22Rv1 (cell line): ENCODE data around the gene AGAP5.
"Not testable (repeated sequence)": the region's sequence is repeated elsewhere in the genome, so short reads cannot be mapped to it uniquely, and the experiment has no call there.

Experiments
- CTCF ChIP-seq: fragments of 450-650 bp; IDR thresholded peaks from 2 replicates; pipeline ENCODE4 v1.5.1; 2017; ENCODE audit warnings: mild to moderate bottlenecking
- ZFX ChIP-seq: fragments of 450-650 bp; IDR thresholded peaks from 2 replicates; pipeline ENCODE4 v1.6.1; 2017; ENCODE audit warnings: antibody characterized with exemption, borderline replicate concordance

GRCh38 chr10:73729781-73730152 lies 31.9 kb upstream of the AGAP5 start:
- not testable (repeated sequence) for TF ChIP-seq CTCF, ZFX
